Measurements from ENCODE around the gene IL1RL2.

GRCh38 chr2:102285368-102285767 lies 98.5 kb downstream of the IL1RL2 start:
- no peak for TF ChIP-seq CTCF (conservative IDR thresholded peaks at IDR 0.05; ENCODE audit: low read depth, low read length)
- no peak for TF ChIP-seq EZH2 (IDR thresholded peaks at IDR 0.05; ENCODE audit: low read length, unreplicated experiment)
- no peak for TF ChIP-seq EZH2phosphoT487 (IDR thresholded peaks at IDR 0.05; ENCODE audit: borderline replicate concordance, low read length)

All from PC-3 (cell line).